GM18909 (cell line): ENCODE results near the gene CHRNA7.

ENCODE experiments used
- ATAC-seq: cut with Tn5 transposase; IDR thresholded peaks from one replicate; pipeline ENCODE4 v1.9.1; 2021; ENCODE audit warnings: mild to moderate bottlenecking; ENCODE audit not compliant: unreplicated experiment, poor library complexity

The CHRNA7 gene

GRCh38 chr15:32060706-32061105, 30.4 kb downstream of the CHRNA7 start:
- ATAC-seq = no peak

- ATAC-seq = no peak
Observed at GRCh38 chr15:32067115-32067514, 36.8 kb downstream of the CHRNA7 start.

GRCh38 chr15:32089851-32090359, 59.6 kb downstream of the CHRNA7 start:
- no peak for ATAC-seq

- no peak for ATAC-seq
Observed at GRCh38 chr15:32091505-32092380, 61.4 kb downstream of the CHRNA7 start.

- ATAC-seq = no peak
Observed at GRCh38 chr15:32096213-32096612, 65.9 kb downstream of the CHRNA7 start.

- no peak for ATAC-seq
Observed at GRCh38 chr15:32096916-32097617, 66.8 kb downstream of the CHRNA7 start.

- no peak for ATAC-seq
Observed at GRCh38 chr15:32098033-32098432, 67.7 kb downstream of the CHRNA7 start.

- no peak for ATAC-seq
Observed at GRCh38 chr15:32099097-32099785, 68.9 kb downstream of the CHRNA7 start.

GRCh38 chr15:32099956-32100684, 69.8 kb downstream of the CHRNA7 start:
- ATAC-seq = no peak

- ATAC-seq = no peak
Observed at GRCh38 chr15:32104061-32104995, 74.0 kb downstream of the CHRNA7 start.

GRCh38 chr15:32105258-32106241, 75.2 kb downstream of the CHRNA7 start:
- ATAC-seq = no peak

- no peak for ATAC-seq
Observed at GRCh38 chr15:32106401-32107381, 76.4 kb downstream of the CHRNA7 start.

GRCh38 chr15:32107477-32108080, 77.3 kb downstream of the CHRNA7 start:
- no peak for ATAC-seq

- no peak for ATAC-seq
Observed at GRCh38 chr15:32108661-32109060, 78.3 kb downstream of the CHRNA7 start.

GRCh38 chr15:32112101-32112500, 81.8 kb downstream of the CHRNA7 start:
- no peak for ATAC-seq

GRCh38 chr15:32113224-32113623, 82.9 kb downstream of the CHRNA7 start:
- no peak for ATAC-seq
